Breast epithelium (tissue), 3 donors: ENCODE data around the gene KCNG4.

Experiments
- POLR2A ChIP-seq: fragments of 450-650 bp; IDR thresholded peaks from one replicate; pipeline ENCODE4 v1.6.1; 2016; ENCODE audit warnings: antibody characterized with exemption, mild to moderate bottlenecking, moderate library complexity
- TF ChIP-seq, protein P1 (sequence below), 3 donors: fragments of 450-650 bp; IDR thresholded peaks; one replicate each; pipeline ENCODE4 v1.5.1; 2016 to 2017; ENCODE audit warnings: antibody characterized with exemption in 3 of 3, mild to moderate bottlenecking in 3 of 3, moderate library complexity in 3 of 3

DNA sequence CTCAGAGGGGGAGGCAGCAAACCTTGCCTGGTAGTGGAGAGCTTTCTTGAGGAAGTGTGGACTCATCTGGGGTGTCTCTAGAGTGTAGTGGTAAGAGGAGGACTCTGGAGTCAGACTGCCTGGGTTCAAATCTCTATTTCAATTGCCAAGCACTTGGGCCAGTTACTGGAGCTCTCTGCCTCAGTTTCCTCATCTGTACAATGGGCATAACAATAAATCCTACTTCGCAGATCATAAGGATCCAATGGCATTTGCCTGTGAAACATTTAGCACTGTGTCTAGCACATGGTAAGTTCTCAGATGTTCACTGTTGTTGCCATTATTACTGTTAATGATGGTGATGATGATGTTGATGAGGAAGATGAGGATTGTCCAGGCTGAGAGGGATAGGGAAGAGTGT is 31.2 kb upstream of the KCNG4 start:
- TF ChIP-seq, protein P1, sequence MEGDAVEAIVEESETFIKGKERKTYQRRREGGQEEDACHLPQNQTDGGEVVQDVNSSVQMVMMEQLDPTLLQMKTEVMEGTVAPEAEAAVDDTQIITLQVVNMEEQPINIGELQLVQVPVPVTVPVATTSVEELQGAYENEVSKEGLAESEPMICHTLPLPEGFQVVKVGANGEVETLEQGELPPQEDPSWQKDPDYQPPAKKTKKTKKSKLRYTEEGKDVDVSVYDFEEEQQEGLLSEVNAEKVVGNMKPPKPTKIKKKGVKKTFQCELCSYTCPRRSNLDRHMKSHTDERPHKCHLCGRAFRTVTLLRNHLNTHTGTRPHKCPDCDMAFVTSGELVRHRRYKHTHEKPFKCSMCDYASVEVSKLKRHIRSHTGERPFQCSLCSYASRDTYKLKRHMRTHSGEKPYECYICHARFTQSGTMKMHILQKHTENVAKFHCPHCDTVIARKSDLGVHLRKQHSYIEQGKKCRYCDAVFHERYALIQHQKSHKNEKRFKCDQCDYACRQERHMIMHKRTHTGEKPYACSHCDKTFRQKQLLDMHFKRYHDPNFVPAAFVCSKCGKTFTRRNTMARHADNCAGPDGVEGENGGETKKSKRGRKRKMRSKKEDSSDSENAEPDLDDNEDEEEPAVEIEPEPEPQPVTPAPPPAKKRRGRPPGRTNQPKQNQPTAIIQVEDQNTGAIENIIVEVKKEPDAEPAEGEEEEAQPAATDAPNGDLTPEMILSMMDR (IDR thresholded peaks at IDR 0.05), result no peak
- no peak for TF ChIP-seq POLR2A
